HUES64 (cell line): ENCODE measurements around the gene COL4A2.

ENCODE experiments used
- H3K27ac ChIP-seq: 2 replicates; pipeline ENCODE4 v1.7.0; 2013; ENCODE audit warnings: low read depth, low read length, inconsistent platforms
- H3K27me3 ChIP-seq: 2 replicates; pipeline ENCODE4 v1.6.1; 2013; ENCODE audit warnings: mild to moderate bottlenecking, low read length; ENCODE audit not compliant: insufficient read depth
- H3K36me3 ChIP-seq: 2 replicates; pipeline ENCODE4 v1.6.1; 2013; ENCODE audit warnings: mild to moderate bottlenecking, low read length; ENCODE audit not compliant: insufficient read depth
- H3K4me1 ChIP-seq: 2 replicates; pipeline ENCODE4 v1.6.1; 2013; ENCODE audit warnings: mild to moderate bottlenecking, low read length, moderate library complexity; ENCODE audit not compliant: insufficient read depth
- H3K4me3 ChIP-seq: 2 replicates; pipeline ENCODE4 v1.5.1; 2013; ENCODE audit warnings: mild to moderate bottlenecking, low read length, moderate library complexity
- H3K9ac ChIP-seq: 2 replicates; pipeline ENCODE4 v1.6.1; 2013; ENCODE audit warnings: mild to moderate bottlenecking, low read depth, low read length
- H3K9me3 ChIP-seq: 2 replicates; pipeline ENCODE4 v1.6.1; 2013; ENCODE audit warnings: low read depth, low read length; ENCODE audit not compliant: insufficient read depth
- WGBS: fragments of 150-250, 120-280 bp; methylation state at CpG from one replicate; pipeline ENCODE4 v1.1.7; 2013; ENCODE audit warnings: missing lambda C conversion rate; 5-methylcytosine and 5-hydroxymethylcytosine counted together

COL4A2 gene

DNA sequence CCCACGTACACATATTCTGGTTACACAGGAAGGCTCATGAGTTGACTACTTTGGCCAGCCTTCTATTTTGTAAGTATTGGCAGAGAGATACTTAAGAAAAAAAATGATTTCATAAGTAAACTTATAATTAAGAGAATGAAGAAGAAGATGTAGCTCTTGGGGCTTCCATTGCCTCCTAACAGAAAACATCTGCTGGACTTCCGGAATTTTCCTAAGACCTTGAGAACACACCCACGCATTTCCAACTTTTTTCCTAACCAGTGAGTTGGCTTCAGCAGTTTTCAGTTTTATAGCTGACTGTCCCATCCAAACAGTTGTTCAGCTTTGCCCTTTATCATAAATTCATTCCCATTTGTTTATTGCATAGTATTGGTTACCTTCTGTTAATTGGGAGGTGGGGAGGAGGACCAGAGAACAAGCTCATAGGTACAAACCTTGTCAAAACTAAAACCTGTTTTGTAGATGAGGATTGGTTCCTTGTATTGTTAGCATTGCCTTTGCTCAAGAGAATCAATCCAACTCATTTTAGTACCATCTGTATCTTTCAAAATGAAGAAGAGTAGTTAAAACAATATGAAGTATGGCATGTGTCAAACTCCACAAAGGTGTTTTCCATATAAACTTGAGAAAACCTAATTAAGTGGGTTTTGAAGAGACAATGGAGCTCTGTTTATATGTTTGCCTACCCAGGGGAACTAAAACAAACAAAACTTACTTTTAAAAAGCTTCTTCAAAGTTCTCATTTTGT lies 93.9 kb downstream of the COL4A2 start:
- WGBS, result 95% methylated on average over 3 of the region's 3 CpGs
- Histone ChIP-seq H3K4me1 (no peaks in the 10 kb centered on the region), H3K27ac (no peak overlapping the region), H3K4me3 (no peak overlapping the region), H3K9me3 (no peaks in the 10 kb centered on the region), H3K9ac (no peak overlapping the region), H3K36me3 (no peaks in the 10 kb centered on the region), H3K27me3 (no peaks in the 10 kb centered on the region)

DNA sequence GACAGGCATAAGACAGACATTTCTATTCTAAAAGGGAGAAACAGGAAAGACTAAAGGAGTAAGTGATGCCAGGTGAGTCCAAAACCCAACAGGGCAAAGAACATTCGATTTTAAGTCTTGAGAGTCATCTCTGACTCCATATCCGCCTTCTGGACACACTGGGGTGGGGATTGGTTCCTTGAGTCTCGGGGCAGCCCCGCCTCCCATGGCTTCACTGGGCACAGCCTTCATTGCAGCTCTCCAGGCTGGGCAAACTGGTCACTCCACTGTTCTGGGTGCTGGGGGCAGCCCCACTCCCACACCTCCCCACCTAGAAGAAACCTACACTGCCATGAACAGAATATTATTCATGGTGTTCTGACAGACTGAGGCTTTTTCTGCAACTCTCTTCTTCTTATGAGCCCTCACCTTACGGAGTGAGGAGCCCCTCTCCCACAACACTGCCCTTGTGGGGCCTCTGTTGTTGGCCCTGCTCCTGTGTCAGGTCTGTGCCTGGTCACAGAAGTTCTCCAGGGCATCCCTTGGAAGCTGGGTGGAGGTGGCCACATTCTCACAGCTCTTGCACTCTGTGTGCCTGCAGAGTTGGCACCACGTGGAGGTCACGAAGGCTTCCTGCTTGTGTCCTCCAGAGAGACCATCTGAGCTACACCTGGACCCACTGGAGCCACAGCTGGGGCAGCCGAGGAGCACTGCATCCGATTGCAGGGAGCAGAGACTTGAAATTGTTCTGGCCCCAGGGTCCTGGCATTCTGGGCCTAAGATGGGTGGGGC lies 95.4 kb downstream of the COL4A2 start:
- H3K36me3 ChIP-seq, result no peaks in the 10 kb centered on the region
- no peak overlapping the region for H3K9ac ChIP-seq
- WGBS, result 93% methylated on average over 9 of the region's 9 CpGs
- H3K9me3 ChIP-seq, result no peaks in the 10 kb centered on the region
- no peak overlapping the region for H3K27ac ChIP-seq
- no peaks in the 10 kb centered on the region for H3K27me3 ChIP-seq
- no peak overlapping the region for H3K4me3 ChIP-seq
- H3K4me1 ChIP-seq, result peaks cover 10% of the 10 kb centered on the region

DNA sequence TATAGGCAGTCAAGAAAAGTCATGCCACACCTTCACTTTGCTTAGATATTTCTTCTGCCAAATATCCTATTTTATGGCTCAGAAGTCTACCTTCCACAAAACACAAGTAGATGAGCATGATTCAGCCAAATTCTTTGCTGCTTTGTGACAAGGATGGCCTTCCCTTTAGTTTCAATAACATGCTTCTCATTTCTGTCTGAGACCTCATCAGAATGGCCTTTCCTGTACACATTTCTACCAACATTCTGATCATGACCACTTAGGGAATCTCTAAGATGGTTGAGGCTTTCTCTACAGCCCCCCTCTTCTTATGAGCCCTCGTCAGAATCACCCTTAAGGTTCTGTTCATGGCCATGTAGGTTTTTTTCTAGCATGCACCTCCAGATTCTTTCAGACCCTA lies 96.2 kb downstream of the COL4A2 start:
- H3K27ac ChIP-seq, result no peak overlapping the region
- H3K36me3 ChIP-seq, result no peaks in the 10 kb centered on the region
- 94% methylated on average over 1 of the region's 1 CpG for WGBS
- no peaks in the 10 kb centered on the region for H3K9me3 ChIP-seq
- H3K27me3 ChIP-seq, result no peaks in the 10 kb centered on the region
- H3K4me1 ChIP-seq, result peaks cover 12% of the 10 kb centered on the region
- no peak overlapping the region for H3K9ac ChIP-seq
- H3K4me3 ChIP-seq, result no peak overlapping the region

DNA sequence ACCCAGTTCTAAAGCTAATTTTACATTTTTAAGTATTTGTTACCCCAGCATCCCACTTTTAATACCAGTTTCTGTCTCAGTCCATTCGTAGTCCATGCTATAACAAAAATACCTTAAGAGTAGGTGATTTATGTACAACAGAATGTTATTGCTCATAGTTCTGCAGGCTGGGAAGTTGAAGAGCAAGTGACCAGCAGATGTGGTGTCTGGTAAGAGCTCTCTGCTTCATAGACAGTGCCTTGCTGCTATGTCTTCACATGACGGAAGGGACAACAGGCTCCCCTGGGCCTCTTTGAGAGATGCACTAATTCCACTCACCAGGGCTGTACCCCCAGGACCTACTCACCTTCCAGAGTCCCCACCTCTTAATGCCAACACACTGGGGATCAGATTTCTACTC lies 96.6 kb downstream of the COL4A2 start:
- H3K4me1 ChIP-seq, result peaks cover 12% of the 10 kb centered on the region

DNA sequence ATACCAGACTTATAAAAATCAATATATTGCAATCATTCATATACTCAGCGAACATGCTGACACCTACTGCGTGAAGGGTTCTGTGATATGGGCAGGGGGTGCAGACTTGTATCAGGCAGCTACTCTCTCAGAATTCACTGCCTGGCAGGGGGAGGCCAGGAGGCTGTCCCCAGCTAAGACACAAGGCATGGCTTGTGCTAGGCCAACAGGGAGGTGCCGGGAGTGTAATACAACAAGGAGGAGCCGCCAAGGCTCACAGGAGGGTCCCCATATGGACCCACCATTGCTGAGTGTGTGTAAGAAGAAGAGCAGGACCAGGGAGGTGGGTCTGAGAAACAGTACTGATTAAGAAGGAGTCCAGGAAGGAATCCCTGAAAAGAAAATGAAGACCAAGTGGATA lies 97.2 kb downstream of the COL4A2 start:
- H3K9ac ChIP-seq, result no peak overlapping the region
- H3K9me3 ChIP-seq, result no peaks in the 10 kb centered on the region
- no peaks in the 10 kb centered on the region for H3K27me3 ChIP-seq
- 96% methylated on average over 4 of the region's 4 CpGs for WGBS
- H3K36me3 ChIP-seq, result no peaks in the 10 kb centered on the region; the same call in 1 of the 2 replicates
- no peak overlapping the region for H3K27ac ChIP-seq
- H3K4me3 ChIP-seq, result no peak overlapping the region
- peaks cover 12% of the 10 kb centered on the region for H3K4me1 ChIP-seq

More for the DNA sequence above, 96.6 kb downstream of the COL4A2 start:
- H3K9me3 ChIP-seq, result no peaks in the 10 kb centered on the region
- H3K36me3 ChIP-seq, result no peaks in the 10 kb centered on the region
- no peak overlapping the region for H3K27ac ChIP-seq
- H3K27me3 ChIP-seq, result no peaks in the 10 kb centered on the region
- H3K4me3 ChIP-seq, result no peak overlapping the region
- WGBS, result 86% methylated on average over 1 of the region's 2 CpGs
- no peak overlapping the region for H3K9ac ChIP-seq

DNA sequence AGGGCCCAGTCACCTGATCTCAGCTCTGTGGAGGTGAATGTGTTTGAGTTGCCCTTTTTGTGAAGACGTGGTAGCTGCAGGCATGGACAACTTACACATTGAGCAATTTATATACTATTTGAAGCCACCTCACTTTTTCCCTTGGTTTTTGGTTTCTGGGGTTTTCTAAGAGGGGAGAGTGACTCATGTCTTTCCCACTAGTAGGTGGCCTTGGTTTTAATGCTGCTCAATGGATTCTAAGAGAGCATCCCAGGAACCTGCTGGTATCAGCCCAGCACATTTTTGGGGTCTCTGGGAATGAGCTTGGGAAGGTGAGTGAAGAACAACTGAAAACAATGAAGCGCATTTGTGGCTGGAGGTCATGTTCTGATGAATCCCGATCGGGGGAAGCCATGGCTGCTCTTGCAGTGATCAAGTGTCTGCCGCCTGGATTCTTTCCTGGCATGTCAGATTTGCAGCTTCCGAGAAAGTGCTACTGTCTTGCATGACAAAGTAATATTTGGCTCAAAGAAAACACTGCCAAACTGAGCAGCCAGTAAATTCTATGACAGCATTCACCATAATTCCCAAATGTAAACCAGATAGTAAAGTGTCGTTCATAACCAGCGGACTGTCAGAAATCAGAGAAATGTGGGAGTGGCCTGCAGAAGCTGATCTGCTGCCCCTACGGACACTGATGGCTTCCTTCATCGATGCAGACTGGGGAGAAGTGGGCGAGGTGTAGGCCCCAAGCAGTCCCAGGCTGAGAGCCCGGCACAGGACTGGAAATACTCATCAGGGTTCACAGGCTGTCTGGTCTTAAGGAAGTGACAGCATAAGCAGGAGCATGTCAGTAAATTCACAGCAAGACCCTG lies 98.7 kb downstream of the COL4A2 start:
- Histone ChIP-seq H3K27ac (no peak overlapping the region), H3K27me3 (no peaks in the 10 kb centered on the region), H3K9me3 (no peaks in the 10 kb centered on the region), H3K9ac (no peak overlapping the region), H3K4me1 (peaks cover 12% of the 10 kb centered on the region), H3K36me3 (no peaks in the 10 kb centered on the region; the same call in 1 of the 2 replicates), H3K4me3 (no peak overlapping the region)
- 91% methylated on average over 11 of the region's 12 CpGs for WGBS

DNA sequence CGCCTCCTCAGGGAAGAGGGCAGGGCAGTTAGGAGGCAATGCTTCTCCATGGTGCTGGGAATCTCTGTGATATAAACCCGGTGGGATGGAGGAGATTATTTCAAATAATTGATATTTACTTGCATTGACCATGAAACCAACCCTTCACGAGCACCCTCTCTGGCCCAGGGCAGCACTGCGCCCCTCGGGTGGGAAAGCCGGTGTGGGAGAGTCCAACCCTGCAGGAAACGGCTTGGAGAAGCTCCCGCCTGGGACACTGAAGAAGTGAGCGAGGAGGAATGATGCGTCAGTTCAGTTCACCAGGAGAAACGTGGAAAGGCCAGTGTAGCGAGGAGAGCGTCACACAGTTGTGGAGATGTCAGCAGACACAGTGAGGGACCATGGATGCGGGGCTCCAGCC lies 99.9 kb downstream of the COL4A2 start:
- WGBS, result 95% methylated on average over 13 of the region's 14 CpGs
- H3K4me1 ChIP-seq, result peaks cover 16% of the 10 kb centered on the region
- no peak overlapping the region for H3K4me3 ChIP-seq
- no peak overlapping the region for H3K27ac ChIP-seq
- no peaks in the 10 kb centered on the region for H3K9me3 ChIP-seq
- H3K36me3 ChIP-seq, result no peaks in the 10 kb centered on the region; the same call in 1 of the 2 replicates
- no peak overlapping the region for H3K9ac ChIP-seq
- H3K27me3 ChIP-seq, result no peaks in the 10 kb centered on the region

DNA sequence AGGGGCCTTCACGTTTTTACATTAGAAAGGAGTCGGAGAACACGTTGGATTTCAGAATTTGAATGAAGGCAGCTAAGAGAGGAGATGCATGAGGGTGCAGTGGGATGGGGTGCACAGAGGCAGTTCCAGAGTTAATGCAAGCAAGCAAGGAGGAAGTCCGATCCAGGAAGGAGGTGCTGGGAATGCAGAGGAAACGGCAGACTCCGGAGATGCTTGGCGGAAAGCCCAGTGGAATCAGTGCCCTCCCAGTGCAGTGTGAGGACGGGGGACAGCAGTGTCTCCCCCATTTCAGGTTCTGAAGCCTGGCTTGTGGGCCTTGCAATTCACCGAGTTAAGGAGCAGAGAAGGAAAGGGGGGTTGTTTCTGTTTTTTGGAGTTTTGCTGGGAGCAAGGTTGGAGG lies 100.4 kb downstream of the COL4A2 start:
- no peak overlapping the region for H3K27ac ChIP-seq
- 70% methylated on average over 9 of the region's 9 CpGs for WGBS
- H3K36me3 ChIP-seq, result no peaks in the 10 kb centered on the region; the same call in 1 of the 2 replicates
- no peaks in the 10 kb centered on the region for H3K27me3 ChIP-seq
- no peak overlapping the region for H3K9ac ChIP-seq
- H3K4me1 ChIP-seq, result peaks cover 18% of the 10 kb centered on the region
- H3K4me3 ChIP-seq, result no peak overlapping the region
- no peaks in the 10 kb centered on the region for H3K9me3 ChIP-seq

DNA sequence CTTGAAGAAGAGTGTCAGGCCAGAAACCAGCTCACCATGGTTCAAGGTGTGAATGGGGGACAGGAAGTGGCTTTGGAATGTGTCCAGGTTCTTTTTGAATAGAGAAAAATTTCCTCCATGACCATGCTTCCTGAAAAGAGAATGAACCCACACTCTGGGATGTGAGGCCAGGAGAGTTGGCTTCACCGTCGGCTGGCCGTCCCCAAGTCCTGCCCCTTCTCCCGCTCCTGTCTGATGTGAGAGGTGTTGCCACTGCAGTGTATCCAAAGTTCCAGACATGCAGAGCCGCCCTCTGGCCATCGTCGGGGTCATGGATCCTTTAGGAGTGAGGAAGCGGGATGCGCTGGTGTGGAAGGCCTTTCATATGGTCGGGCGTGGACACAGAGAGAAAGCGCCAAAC lies 101.2 kb downstream of the COL4A2 start:
- Histone ChIP-seq H3K9me3 (no peaks in the 10 kb centered on the region), H3K27ac (no peak overlapping the region), H3K36me3 (no peaks in the 10 kb centered on the region; the same call in 1 of the 2 replicates), H3K9ac (no peak overlapping the region), H3K4me3 (no peak overlapping the region), H3K27me3 (no peaks in the 10 kb centered on the region), H3K4me1 (peaks cover 19% of the 10 kb centered on the region)
- WGBS, result 95% methylated on average over 12 of the region's 12 CpGs

DNA sequence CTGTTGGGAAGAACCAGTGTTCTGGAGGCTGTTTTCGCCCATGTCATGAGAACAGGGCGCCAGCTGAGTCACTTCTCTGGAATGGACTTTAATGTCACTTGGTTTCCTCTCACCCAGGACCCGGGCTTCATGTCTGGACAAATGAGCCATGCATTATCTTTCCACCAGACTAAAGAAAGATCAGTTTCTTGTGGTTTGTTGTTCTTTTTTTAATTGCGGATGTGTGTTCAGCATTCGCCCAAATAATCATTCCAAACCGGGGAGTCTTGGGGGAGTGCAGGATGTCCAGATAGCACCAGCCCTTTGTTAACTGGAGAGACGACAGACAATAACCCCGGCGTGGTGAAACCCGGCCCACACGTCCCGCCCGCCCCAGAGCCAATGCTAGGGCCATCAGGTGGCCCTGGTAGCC lies 102.5 kb downstream of the COL4A2 start:
- H3K27ac ChIP-seq, result no peak overlapping the region
- no peak overlapping the region for H3K4me3 ChIP-seq
- H3K27me3 ChIP-seq, result no peaks in the 10 kb centered on the region
- no peaks in the 10 kb centered on the region for H3K9me3 ChIP-seq
- H3K9ac ChIP-seq, result no peak overlapping the region
- 90% methylated on average over 13 of the region's 13 CpGs for WGBS
- H3K4me1 ChIP-seq, result peaks cover 19% of the 10 kb centered on the region
- no peaks in the 10 kb centered on the region; the same call in 1 of the 2 replicates for H3K36me3 ChIP-seq

DNA sequence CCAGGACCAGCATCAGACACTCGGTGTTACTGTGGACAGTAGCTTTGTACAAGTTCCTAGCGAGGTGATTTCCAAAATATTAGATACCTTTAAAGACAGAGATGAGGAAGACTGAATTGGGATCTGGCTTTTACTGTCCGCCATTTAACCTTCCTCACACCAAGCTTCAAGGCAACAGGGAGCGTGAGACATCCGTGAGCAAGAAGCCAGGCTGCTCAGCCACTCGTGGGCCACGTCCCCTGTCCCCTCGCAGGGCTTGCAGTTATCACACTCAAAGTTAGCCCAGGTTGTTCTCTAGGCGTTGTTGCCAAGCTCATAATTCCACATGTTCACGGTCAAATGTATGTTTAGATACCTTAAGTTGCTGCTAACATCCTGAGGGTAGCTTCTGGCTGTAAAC lies 102.9 kb downstream of the COL4A2 start:
- no peak overlapping the region for H3K9ac ChIP-seq
- H3K4me1 ChIP-seq, result peaks cover 19% of the 10 kb centered on the region
- no peaks in the 10 kb centered on the region; the same call in 1 of the 2 replicates for H3K36me3 ChIP-seq
- H3K27me3 ChIP-seq, result no peaks in the 10 kb centered on the region
- no peaks in the 10 kb centered on the region for H3K9me3 ChIP-seq
- no peak overlapping the region for H3K4me3 ChIP-seq
- 84% methylated on average over 10 of the region's 10 CpGs for WGBS
- no peak overlapping the region for H3K27ac ChIP-seq
